HEK293 (cell line): ENCODE data around the gene ADGRF3.

Source experiments
- GLIS2 ChIP-seq: fragments of 450-650 bp; formaldehyde crosslinking; IDR thresholded peaks from 2 replicates; pipeline ENCODE4 v1.5.1; 2016; ENCODE audit warnings: missing biosample characterization, missing genetic modification characterization
- MEIS1 ChIP-seq: sonication (generic); formaldehyde crosslinking; IDR thresholded peaks from 2 replicates; pipeline ENCODE4 v1.8.1; 2022; ENCODE audit warnings: missing genetic modification reagents, mild to moderate bottlenecking, borderline replicate concordance
- YY1 ChIP-seq: fragments of 450-650 bp; formaldehyde crosslinking; IDR thresholded peaks from 2 replicates; pipeline ENCODE4 v1.5.1; 2018; ENCODE audit warnings: missing biosample characterization, missing genetic modification characterization
- ZBTB7A ChIP-seq: fragments of 450-650 bp; formaldehyde crosslinking; IDR thresholded peaks from 2 replicates; pipeline ENCODE4 v1.5.1; 2016; ENCODE audit warnings: low read depth, missing biosample characterization, missing genetic modification characterization
- ZNF140 ChIP-seq: fragments of 450-650 bp; formaldehyde crosslinking; IDR thresholded peaks from 2 replicates; pipeline ENCODE4 v1.5.1; 2016; ENCODE audit warnings: missing biosample characterization, missing genetic modification characterization
- ZNF214 ChIP-seq: fragments of 450-650 bp; formaldehyde crosslinking; IDR thresholded peaks from 2 replicates; pipeline ENCODE4 v1.5.1; 2017; ENCODE audit warnings: missing biosample characterization, mild to moderate bottlenecking, missing genetic modification characterization, borderline replicate concordance
- TF ChIP-seq, protein P1 (sequence below): fragments of 450-650 bp; formaldehyde crosslinking; IDR thresholded peaks from 2 replicates; pipeline ENCODE4; 2016; ENCODE audit warnings: missing biosample characterization, missing genetic modification characterization
- TF ChIP-seq, protein P2 (sequence below): fragments of 450-650 bp; formaldehyde crosslinking; IDR thresholded peaks from 2 replicates; pipeline ENCODE4 v1.5.1; 2016; ENCODE audit warnings: missing biosample characterization, missing genetic modification characterization
- TF ChIP-seq, protein P3 (sequence below): fragments of 450-650 bp; formaldehyde crosslinking; IDR thresholded peaks from 2 replicates; pipeline ENCODE4 v1.5.1; 2016; ENCODE audit warnings: missing biosample characterization, missing genetic modification characterization
- TF ChIP-seq, protein P4 (sequence below): fragments of 450-650 bp; formaldehyde crosslinking; IDR thresholded peaks from 2 replicates; pipeline ENCODE4 v1.5.1; 2016; ENCODE audit warnings: missing biosample characterization, missing genetic modification characterization
- TF ChIP-seq, protein P5 (sequence below): fragments of 450-650 bp; formaldehyde crosslinking; IDR thresholded peaks from 2 replicates; pipeline ENCODE4 v1.5.1; 2016; ENCODE audit warnings: missing biosample characterization, missing genetic modification characterization
- TF ChIP-seq, protein P6 (sequence below): fragments of 450-650 bp; formaldehyde crosslinking; optimal IDR thresholded peaks from 2 replicates; pipeline ENCODE3; 2016; ENCODE audit warnings: missing biosample characterization, mild to moderate bottlenecking, missing genetic modification characterization

DNA sequence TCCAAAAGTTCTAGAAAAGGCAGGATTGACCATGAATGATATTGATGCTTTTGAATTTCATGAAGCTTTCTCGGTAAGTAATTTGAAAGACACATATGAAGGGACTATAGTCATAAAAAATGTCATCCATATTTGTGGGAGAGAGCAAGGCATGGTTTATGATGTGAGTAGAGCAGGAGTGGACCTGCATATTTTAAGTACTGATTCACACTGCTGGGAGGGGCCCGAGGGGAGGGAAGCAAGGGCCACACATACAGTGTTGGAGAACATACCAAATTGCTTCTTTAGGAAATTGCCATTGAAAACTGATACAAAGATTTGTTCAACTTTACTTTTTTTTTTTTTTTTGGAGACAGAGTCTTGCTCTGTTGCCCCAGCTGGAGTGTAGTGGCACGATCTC, 62.5 kb downstream of the ADGRF3 start:
- TF ChIP-seq ZNF140 (tag by site-specific recombination): no peak
- TF ChIP-seq, protein P1, sequence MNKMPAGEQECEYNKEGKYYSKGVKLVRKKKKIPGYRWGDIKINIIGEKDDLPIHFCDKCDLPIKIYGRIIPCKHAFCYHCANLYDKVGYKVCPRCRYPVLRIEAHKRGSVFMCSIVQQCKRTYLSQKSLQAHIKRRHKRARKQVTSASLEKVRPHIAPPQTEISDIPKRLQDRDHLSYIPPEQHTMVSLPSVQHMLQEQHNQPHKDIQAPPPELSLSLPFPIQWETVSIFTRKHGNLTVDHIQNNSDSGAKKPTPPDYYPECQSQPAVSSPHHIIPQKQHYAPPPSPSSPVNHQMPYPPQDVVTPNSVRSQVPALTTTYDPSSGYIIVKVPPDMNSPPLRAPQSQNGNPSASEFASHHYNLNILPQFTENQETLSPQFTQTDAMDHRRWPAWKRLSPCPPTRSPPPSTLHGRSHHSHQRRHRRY (tag by site-specific recombination): no peak
- TF ChIP-seq, protein P2, sequence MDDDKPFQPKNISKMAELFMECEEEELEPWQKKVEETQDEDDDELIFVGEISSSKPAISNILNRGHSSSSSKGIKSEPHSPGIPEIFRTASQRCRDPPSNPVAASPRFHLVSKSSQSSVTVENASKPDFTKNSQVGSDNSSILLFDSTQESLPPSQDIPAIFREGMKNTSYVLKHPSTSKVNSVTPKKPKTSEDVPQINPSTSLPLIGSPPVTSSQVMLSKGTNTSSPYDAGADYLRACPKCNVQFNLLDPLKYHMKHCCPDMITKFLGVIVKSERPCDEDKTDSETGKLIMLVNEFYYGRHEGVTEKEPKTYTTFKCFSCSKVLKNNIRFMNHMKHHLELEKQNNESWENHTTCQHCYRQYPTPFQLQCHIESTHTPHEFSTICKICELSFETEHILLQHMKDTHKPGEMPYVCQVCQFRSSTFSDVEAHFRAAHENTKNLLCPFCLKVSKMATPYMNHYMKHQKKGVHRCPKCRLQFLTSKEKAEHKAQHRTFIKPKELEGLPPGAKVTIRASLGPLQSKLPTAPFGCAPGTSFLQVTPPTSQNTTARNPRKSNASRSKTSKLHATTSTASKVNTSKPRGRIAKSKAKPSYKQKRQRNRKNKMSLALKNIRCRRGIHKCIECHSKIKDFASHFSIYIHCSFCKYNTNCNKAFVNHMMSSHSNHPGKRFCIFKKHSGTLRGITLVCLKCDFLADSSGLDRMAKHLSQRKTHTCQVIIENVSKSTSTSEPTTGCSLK (tag by site-specific recombination): no peak
- no peak for TF ChIP-seq GLIS2
- TF ChIP-seq, protein P3, sequence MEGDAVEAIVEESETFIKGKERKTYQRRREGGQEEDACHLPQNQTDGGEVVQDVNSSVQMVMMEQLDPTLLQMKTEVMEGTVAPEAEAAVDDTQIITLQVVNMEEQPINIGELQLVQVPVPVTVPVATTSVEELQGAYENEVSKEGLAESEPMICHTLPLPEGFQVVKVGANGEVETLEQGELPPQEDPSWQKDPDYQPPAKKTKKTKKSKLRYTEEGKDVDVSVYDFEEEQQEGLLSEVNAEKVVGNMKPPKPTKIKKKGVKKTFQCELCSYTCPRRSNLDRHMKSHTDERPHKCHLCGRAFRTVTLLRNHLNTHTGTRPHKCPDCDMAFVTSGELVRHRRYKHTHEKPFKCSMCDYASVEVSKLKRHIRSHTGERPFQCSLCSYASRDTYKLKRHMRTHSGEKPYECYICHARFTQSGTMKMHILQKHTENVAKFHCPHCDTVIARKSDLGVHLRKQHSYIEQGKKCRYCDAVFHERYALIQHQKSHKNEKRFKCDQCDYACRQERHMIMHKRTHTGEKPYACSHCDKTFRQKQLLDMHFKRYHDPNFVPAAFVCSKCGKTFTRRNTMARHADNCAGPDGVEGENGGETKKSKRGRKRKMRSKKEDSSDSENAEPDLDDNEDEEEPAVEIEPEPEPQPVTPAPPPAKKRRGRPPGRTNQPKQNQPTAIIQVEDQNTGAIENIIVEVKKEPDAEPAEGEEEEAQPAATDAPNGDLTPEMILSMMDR (tag by site-specific recombination): no peak
- TF ChIP-seq, protein P4, sequence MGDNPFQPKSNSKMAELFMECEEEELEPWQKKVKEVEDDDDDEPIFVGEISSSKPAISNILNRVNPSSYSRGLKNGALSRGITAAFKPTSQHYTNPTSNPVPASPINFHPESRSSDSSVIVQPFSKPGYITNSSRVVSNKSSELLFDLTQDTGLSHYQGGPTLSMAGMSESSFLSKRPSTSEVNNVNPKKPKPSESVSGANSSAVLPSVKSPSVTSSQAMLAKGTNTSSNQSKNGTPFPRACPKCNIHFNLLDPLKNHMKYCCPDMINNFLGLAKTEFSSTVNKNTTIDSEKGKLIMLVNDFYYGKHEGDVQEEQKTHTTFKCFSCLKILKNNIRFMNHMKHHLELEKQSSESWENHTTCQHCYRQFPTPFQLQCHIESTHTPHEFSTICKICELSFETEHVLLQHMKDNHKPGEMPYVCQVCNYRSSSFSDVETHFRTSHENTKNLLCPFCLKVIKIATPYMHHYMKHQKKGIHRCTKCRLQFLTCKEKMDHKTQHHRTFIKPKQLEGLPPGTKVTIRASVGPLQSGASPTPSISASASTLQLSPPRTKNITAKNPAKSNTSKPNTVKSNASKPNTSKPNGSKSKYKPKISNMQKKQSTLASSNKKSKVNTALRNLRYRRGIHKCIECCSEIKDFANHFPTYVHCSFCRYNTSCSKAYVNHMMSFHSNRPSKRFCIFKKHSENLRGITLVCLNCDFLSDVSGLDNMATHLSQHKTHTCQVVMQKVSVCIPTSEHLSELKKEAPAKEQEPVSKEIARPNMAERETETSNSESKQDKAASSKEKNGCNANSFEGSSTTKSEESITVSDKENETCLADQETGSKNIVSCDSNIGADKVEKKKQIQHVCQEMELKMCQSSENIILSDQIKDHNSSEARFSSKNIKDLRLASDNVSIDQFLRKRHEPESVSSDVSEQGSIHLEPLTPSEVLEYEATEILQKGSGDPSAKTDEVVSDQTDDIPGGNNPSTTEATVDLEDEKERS (tag by site-specific recombination): no peak
- TF ChIP-seq ZBTB7A (tag by site-specific recombination): no peak
- TF ChIP-seq, protein P5, sequence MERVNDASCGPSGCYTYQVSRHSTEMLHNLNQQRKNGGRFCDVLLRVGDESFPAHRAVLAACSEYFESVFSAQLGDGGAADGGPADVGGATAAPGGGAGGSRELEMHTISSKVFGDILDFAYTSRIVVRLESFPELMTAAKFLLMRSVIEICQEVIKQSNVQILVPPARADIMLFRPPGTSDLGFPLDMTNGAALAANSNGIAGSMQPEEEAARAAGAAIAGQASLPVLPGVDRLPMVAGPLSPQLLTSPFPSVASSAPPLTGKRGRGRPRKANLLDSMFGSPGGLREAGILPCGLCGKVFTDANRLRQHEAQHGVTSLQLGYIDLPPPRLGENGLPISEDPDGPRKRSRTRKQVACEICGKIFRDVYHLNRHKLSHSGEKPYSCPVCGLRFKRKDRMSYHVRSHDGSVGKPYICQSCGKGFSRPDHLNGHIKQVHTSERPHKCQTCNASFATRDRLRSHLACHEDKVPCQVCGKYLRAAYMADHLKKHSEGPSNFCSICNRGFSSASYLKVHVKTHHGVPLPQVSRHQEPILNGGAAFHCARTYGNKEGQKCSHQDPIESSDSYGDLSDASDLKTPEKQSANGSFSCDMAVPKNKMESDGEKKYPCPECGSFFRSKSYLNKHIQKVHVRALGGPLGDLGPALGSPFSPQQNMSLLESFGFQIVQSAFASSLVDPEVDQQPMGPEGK (tag by site-specific recombination): no peak
- TF ChIP-seq ZNF214: no peak
- TF ChIP-seq MEIS1 (CRISPR knock-in tag): no peak
- TF ChIP-seq YY1 (tag by site-specific recombination): no peak
- TF ChIP-seq, protein P6, sequence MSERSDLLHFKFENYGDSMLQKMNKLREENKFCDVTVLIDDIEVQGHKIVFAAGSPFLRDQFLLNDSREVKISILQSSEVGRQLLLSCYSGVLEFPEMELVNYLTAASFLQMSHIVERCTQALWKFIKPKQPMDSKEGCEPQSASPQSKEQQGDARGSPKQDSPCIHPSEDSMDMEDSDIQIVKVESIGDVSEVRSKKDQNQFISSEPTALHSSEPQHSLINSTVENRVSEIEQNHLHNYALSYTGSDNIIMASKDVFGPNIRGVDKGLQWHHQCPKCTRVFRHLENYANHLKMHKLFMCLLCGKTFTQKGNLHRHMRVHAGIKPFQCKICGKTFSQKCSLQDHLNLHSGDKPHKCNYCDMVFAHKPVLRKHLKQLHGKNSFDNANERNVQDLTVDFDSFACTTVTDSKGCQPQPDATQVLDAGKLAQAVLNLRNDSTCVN (tag by site-specific recombination): no peak
